K562 (cell line): ENCODE results near the gene LAMA3. TPM values are rescaled to one million over a fixed set of nuclear protein-coding genes. Genes with fewer than 3 reads are reported as not detected.

ENCODE experiments used
- ATAC-seq: fragments of 200-7000 bp; cut with Tn5 transposase; 3 replicates; pipeline ENCODE4 v1.9.1; 2020; ENCODE audit warnings: moderate library complexity
- BruUV-seq: library from RNA; stranded (reverse); fragments of 400-500 nt; replicated peaks from 2 replicates; lab custom pipeline; 2021; lab: Mats Ljungman, UMichigan
- CTCF ChIA-PET: fragments of 300-600 bp; formaldehyde crosslinking; extraction: SDS; loops from one replicate; lab custom pipeline; 2021; ENCODE audit warnings: low intra/inter-chr PET ratio; lab: Yijun Ruan, JAX
- POLR2A ChIA-PET: fragments of 300-600, 350-650 bp; sonication (Branson Sonifier 250); formaldehyde crosslinking; extraction: SDS; loops from one replicate; lab custom pipeline; 2021; ENCODE audit warnings: antibody characterized with exemption, inconsistent platforms; lab: Yijun Ruan, JAX
- DNase-seq, 4 experiments: peaks; one replicate each; pipeline versions ENCODE4 v3.0.0 to v3.0.0-alpha.2; 2011 to 2018; ENCODE audit warnings: low spot score in 3 of 4, mixed read lengths in 3 of 4; ENCODE audit errors: extremely low read depth in 1 of 4
- FAIRE-seq: peaks from 2 replicates; lab custom pipeline; 2011; peaks lifted over from hg19 to GRCh38; lab: Jason Lieb, UNC
- H2AFZ ChIP-seq: 2 replicates; pipeline ENCODE4 v1.6.0; 2011; ENCODE audit warnings: low read depth, low read length, control low read depth, inconsistent platforms
- H3K27ac ChIP-seq: fragments of 200-600 bp; 3 replicates; pipeline ENCODE4 v1.8.0; 2011; ENCODE audit warnings: low read depth, mild to moderate bottlenecking, control low read depth, inconsistent platforms, low read length, moderate library complexity, mixed read lengths; ENCODE audit errors: extremely low read depth
- H3K27me3 ChIP-seq, 2 experiments: fragments of 300-600 bp in 1 of 2; 2 replicates in 1 of 2; 3 replicates in 1 of 2; pipeline versions ENCODE4 v1.6.0 to v1.8.0; 2011; ENCODE audit warnings: inconsistent platforms in 2 of 2, low read length in 2 of 2, mild to moderate bottlenecking in 1 of 2, mixed read lengths in 1 of 2, moderate library complexity in 1 of 2; ENCODE audit not compliant: control insufficient read depth in 2 of 2, insufficient read depth in 2 of 2
- H3K36me3 ChIP-seq: fragments of 300-600 bp; 3 replicates; pipeline ENCODE4 v1.8.0; 2011; ENCODE audit warnings: mild to moderate bottlenecking, low read length, inconsistent platforms; ENCODE audit not compliant: control insufficient read depth, insufficient read depth
- H3K4me1 ChIP-seq, 2 experiments: fragments of 200-600 bp in 1 of 2; replicated peaks in 1 of 2; 2 replicates in 1 of 2; 3 replicates in 1 of 2; pipeline versions ENCODE4 v1.5.1 to v1.8.0; 2011; ENCODE audit warnings: inconsistent platforms in 2 of 2, low read length in 2 of 2, mild to moderate bottlenecking in 1 of 2, mixed read lengths in 1 of 2, moderate library complexity in 1 of 2; ENCODE audit not compliant: control insufficient read depth in 2 of 2, insufficient read depth in 2 of 2
- H3K4me2 ChIP-seq: 2 replicates; pipeline ENCODE4 v1.6.1; 2011; ENCODE audit warnings: low read length, control low read depth, inconsistent platforms, mixed read lengths; ENCODE audit not compliant: insufficient read depth
- H3K4me3 ChIP-seq: fragments of 200-600 bp; sonication (generic), shearing (Covaris generic); 2 replicates; pipeline ENCODE4 v1.5.1; 2016; ENCODE audit warnings: control low read depth, inconsistent platforms
- H3K79me2 ChIP-seq: fragments of 200-600 bp; 3 replicates; pipeline ENCODE4 v1.8.0; 2011; ENCODE audit warnings: low read length, inconsistent platforms; ENCODE audit not compliant: control insufficient read depth, insufficient read depth
- H3K9ac ChIP-seq, 2 experiments: 2 replicates each; pipeline versions ENCODE4 v1.6.0 to v1.6.1; 2011; ENCODE audit warnings: low read depth in 2 of 2, low read length in 2 of 2, control low read depth in 1 of 2, inconsistent platforms in 1 of 2, mild to moderate bottlenecking in 1 of 2, mixed read lengths in 1 of 2; ENCODE audit not compliant: insufficient read depth in 1 of 2
- H3K9me1 ChIP-seq: one replicate; pipeline ENCODE4 v1.6.0; 2011; ENCODE audit warnings: inconsistent platforms, mild to moderate bottlenecking, low read length, moderate library complexity; ENCODE audit not compliant: control insufficient read depth, insufficient read depth
- H3K9me3 ChIP-seq: replicated peaks from 2 replicates; pipeline ENCODE4 v1.5.1; 2011; ENCODE audit warnings: low read depth, low read length, inconsistent platforms; ENCODE audit not compliant: control insufficient read depth, insufficient read depth
- H4K20me1 ChIP-seq: replicated peaks from 2 replicates; pipeline ENCODE4 v1.6.1; 2011; ENCODE audit warnings: low read length, inconsistent platforms, mixed read lengths; ENCODE audit not compliant: control insufficient read depth, insufficient read depth
- ETV6 ChIP-seq, 3 experiments: fragments of 150-350 bp in 1 of 3; sonication (generic) in 1 of 3; formaldehyde crosslinking in 1 of 3; IDR thresholded peaks; 2 replicates each; pipeline versions ENCODE4 v1.6.1 to v1.8.0; 2014 to 2022; ENCODE audit warnings: borderline replicate concordance in 2 of 3, low read depth in 2 of 3, antibody characterized with exemption in 1 of 3, low read length in 1 of 3, mild to moderate bottlenecking in 1 of 3, missing genetic modification reagents in 1 of 3
- KLF13 ChIP-seq: fragments of 450-650 bp; IDR thresholded peaks from 2 replicates; pipeline ENCODE4 v1.6.1; 2016; ENCODE audit warnings: missing genetic modification characterization, low read depth, mild to moderate bottlenecking, missing compliant biosample characterization, moderate library complexity, borderline replicate concordance
- MCM5 ChIP-seq: fragments of 450-650 bp; IDR thresholded peaks from 2 replicates; pipeline ENCODE4 v1.6.1; 2016; ENCODE audit warnings: low read depth
- PYGO2 ChIP-seq: fragments of 450-650 bp; IDR thresholded peaks from 2 replicates; pipeline ENCODE4 v1.6.1; 2016; ENCODE audit warnings: mild to moderate bottlenecking, missing genetic modification characterization, moderate library complexity, missing compliant biosample characterization
- ZNF146 ChIP-seq: IDR thresholded peaks from one replicate; pipeline ENCODE4 v1.6.1; 2018; ENCODE audit warnings: missing compliant biosample characterization; ENCODE audit not compliant: unreplicated experiment
- WGBS: fragments of 100-300 bp; shearing (Covaris generic); methylation state at CpG from one replicate; pipeline ENCODE4 v1.1.6; 2016; ENCODE audit warnings: low coverage, mixed read lengths; ENCODE audit not compliant: insufficient coverage; ENCODE audit errors: missing lambda C conversion rate; 5-methylcytosine and 5-hydroxymethylcytosine counted together
- in situ Hi-C: fragments of 300-500 bp; cut with MboI; formaldehyde crosslinking; loops from 4 replicates; pipeline ENCODE4 v1.15.0; 2018; ENCODE audit warnings: inconsistent platforms, mixed read lengths
- intact Hi-C: fragments of 100-400 bp; cut with micrococcal nuclease; formaldehyde crosslinking; loops from 2 replicates; pipeline ENCODE4 v1.14.2; 2022
- polyA plus RNA-seq, 8 experiments: library from polyadenylated mRNA; depleted of rRNA in 4 of 8; stranded (reverse) in 5 of 8; unstranded in 3 of 8; fragments of >200 nt; fragmentation: Nextera tagmentation in 2 of 8; fragmentation: Illumina TruSeq in 1 of 8; extraction: Ambion mirVana in 2 of 8; extraction: Trizol in 1 of 8; gene quantifications; 2 replicates each; pipeline versions ENCODE4 v1.2.1 to v1.2.3, GENCODE V29; 2011 to 2014; ENCODE audit warnings: inconsistent platforms in 1 of 8, missing spikeins in 1 of 8
- total RNA-seq, 7 experiments: library from RNA; depleted of rRNA in 6 of 7; stranded (reverse); fragments of >200 nt in 6 of 7; fragmentation: Illumina TruSeq in 2 of 7; extraction: Trizol in 2 of 7; gene quantifications; 2 replicates each; pipeline versions ENCODE4 v1.2.1 to v1.2.3, GENCODE V29; 2011 to 2021; ENCODE audit warnings: low replicate concordance in 1 of 7
- TF ChIP-seq, protein P1 (sequence below): fragments of 450-650 bp; IDR thresholded peaks from 2 replicates; pipeline ENCODE4 v1.6.1; 2016

Gene LAMA3
- total and polyA plus RNA-seq, 9 of the 15 experiments (the other 6 are each of a cell fraction or from before 2014, with no cell fraction given): 0.07 TPM; not detected in 8

DNA sequence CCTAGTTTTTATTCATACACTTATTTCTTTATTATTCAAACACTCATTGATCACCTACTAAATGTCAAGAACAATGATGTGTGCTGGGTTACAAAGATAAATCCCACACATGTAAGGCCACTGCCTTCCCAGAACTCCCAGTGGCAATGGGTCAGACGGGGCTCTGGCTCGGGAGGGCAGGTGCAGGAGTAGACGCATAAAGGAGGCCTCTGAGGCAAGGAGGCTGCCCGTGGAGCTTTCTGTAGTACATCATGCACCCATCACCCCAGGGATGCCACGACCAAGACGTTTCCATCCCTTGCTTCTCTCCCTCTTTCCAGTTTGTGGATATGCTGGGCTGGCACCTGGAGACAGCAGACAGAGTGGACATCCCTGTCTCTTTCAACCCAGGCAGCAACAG, 172.1 kb downstream of the LAMA3 start:
- no peaks in the 10 kb centered on the region for H3K36me3 ChIP-seq
- H3K27ac ChIP-seq: no peak overlapping the region
- CTCF ChIA-PET: no interaction called here
- H3K4me1 ChIP-seq: no peaks in the 10 kb centered on the region
- H3K79me2 ChIP-seq: no peaks in the 10 kb centered on the region
- no peaks in the 10 kb centered on the region for H4K20me1 ChIP-seq
- intact Hi-C loops: no loop called here
- TF ChIP-seq PYGO2: no peak
- TF ChIP-seq ETV6 (IDR thresholded peaks at IDR 0.05; ENCODE audit: borderline replicate concordance in 1 of 2, low read depth in 2 of 2, low read length in 1 of 2): no peak
- no peak for TF ChIP-seq ETV6 (CRISPR knock-in tag; IDR thresholded peaks at IDR 0.05; ENCODE audit: borderline replicate concordance)
- TF ChIP-seq, all 486 proteins: peak for 0
- H3K4me2 ChIP-seq: no peak overlapping the region
- DNase-seq (no peak), FAIRE-seq (no peak), ATAC-seq (no peak)
- in situ Hi-C loops: no loop called here
- no peaks in the 10 kb centered on the region for H3K9me1 ChIP-seq
- H2AFZ ChIP-seq: no peak overlapping the region
- H3K9me3 ChIP-seq: no peaks in the 10 kb centered on the region
- no peak overlapping the region for H3K4me3 ChIP-seq
- POLR2A ChIA-PET: no interaction called here
- 1% methylated on average over 6 of the region's 6 CpGs for WGBS
- peaks cover 0 to 14% of the 10 kb centered on the region in 2 experiments; a peak in 1 of 5 replicates for H3K27me3 ChIP-seq
- no TSS peak for BruUV-seq
- H3K9ac ChIP-seq: no peak overlapping the region

DNA sequence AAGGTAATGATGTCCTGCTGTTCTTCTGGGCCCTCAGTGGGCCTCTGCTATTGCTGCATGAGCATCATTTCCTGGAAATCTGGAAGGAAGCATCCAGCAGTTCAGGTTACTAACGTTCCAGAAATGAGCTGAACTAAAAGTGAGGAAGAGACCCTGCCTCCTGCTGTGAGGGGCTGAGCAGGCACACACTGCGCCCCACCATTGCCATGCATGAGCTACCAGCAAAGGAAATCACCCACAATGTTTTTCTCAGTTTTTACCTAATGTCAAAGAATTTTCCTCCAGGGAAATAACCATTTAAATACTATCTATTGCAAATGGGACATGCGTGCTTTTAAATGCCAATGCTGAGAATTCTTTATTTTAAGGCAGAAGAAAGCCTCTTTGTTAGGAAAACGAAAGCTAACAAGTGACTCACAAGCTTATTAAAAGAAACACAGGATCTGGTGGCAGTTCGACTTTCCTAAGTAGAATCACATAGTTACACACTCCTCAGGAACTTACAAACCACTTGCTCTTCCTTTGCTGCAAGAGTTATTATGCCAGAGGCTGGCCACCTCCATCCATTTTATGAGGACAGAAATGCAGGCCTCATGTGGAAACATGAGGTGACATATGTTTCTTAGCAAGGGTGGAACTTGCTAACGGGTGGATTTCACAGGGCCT, 172.7 kb downstream of the LAMA3 start:
- DNase-seq (no peak), FAIRE-seq (no peak), ATAC-seq (no peak)
- 0% methylated on average over 6 of the region's 6 CpGs for WGBS
- no peaks in the 10 kb centered on the region for H3K9me3 ChIP-seq
- peaks cover 0 to 12% of the 10 kb centered on the region in 2 experiments; a peak in 1 of 5 replicates for H3K27me3 ChIP-seq
- ChIA-PET CTCF (no interaction called here), POLR2A (interaction anchor here (1.5 kb wide), 1 partner anchor 8 kb away, joined by 4 read pairs; no protein-coding TSS in a partner anchor)
- H3K4me1 ChIP-seq: no peaks in the 10 kb centered on the region
- no peaks in the 10 kb centered on the region for H3K36me3 ChIP-seq
- no peak overlapping the region for H3K4me2 ChIP-seq
- H3K4me3 ChIP-seq: no peak overlapping the region
- intact Hi-C loops: no loop called here
- H3K9me1 ChIP-seq: no peaks in the 10 kb centered on the region
- no peaks in the 10 kb centered on the region for H4K20me1 ChIP-seq
- no peaks in the 10 kb centered on the region for H3K79me2 ChIP-seq
- no peak overlapping the region for H3K27ac ChIP-seq
- in situ Hi-C loops: no loop called here
- H2AFZ ChIP-seq: no peak overlapping the region
- BruUV-seq: no TSS peak
- H3K9ac ChIP-seq: no peak overlapping the region
- TF ChIP-seq KLF13 (tag): no peak
- no peak for TF ChIP-seq MCM5
- TF ChIP-seq, protein P1, sequence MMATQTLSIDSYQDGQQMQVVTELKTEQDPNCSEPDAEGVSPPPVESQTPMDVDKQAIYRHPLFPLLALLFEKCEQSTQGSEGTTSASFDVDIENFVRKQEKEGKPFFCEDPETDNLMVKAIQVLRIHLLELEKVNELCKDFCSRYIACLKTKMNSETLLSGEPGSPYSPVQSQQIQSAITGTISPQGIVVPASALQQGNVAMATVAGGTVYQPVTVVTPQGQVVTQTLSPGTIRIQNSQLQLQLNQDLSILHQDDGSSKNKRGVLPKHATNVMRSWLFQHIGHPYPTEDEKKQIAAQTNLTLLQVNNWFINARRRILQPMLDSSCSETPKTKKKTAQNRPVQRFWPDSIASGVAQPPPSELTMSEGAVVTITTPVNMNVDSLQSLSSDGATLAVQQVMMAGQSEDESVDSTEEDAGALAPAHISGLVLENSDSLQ: no peak
- TF ChIP-seq ZNF146: no peak
